ENCODE measurements around the gene THOC2.
"Not testable (repeated sequence)": the region's sequence is repeated elsewhere in the genome, so short reads cannot be mapped to it uniquely, and the experiment has no call there.

Gene THOC2

GRCh38 chrX:123732670-123733363 is at the start of gene THOC2:
Gene THOC2 (minus strand): TSS chrX:123733052. CDS start chrX:123733022, 30 bp downstream.
- peak; percentile 80 for DNase-seq (ENCODE audit: low spot score)

DNA sequence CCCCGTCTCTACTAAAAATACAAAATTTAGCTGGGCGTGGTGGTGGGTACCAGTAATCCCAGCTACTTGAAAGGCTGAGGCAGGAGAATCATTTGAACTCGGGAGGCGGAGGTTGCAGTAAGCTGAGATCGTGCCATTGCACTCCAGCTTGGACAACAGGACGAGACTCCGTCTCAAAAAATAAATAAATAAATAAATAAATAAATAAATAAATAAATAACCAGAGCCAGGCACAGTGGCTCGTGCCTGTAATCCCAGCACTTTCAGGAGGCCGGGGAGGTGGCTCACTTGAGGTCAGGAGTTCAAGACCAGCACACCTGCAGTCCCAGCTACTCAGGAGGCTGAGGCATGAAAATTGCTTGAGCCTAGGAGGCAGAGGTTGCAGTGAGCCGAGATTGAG is 48.9 kb upstream of the THOC2 start:
- not testable (repeated sequence) for DNase-seq (ENCODE audit: low spot score)

DNA sequence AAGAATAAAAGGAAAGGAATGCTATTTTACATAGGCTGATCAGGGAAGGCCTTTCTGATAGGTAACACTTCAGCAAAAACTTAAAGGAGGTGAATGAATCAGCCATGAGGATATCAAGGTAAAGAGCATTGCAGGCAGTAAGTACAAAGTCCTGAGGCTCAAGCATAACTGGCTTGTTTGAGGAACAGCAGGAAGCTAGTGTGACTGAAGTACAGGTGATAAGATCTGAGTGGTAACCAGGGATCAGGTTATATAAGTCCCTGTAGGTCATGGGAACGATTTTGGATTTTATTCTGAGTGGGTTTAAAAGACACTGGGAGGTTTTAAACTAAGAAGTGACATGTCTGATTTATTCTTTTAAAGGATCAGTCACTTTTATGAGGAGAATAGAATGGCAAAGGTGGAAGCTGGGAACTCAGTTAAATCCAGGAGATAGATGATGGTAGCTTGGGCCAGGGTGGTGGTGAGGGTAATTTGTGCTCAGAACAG is 47.1 kb upstream of the THOC2 start:
- DNase-seq (ENCODE audit: low spot score) = peak; percentile 52

- DNase-seq (ENCODE audit: low spot score) = no peak
Observed at GRCh38 chrX:123773258-123773988, 40.6 kb upstream of the THOC2 start.

GRCh38 chrX:123771449-123772064 is 38.7 kb upstream of the THOC2 start:
- no peak for DNase-seq (ENCODE audit: low spot score)

DNA sequence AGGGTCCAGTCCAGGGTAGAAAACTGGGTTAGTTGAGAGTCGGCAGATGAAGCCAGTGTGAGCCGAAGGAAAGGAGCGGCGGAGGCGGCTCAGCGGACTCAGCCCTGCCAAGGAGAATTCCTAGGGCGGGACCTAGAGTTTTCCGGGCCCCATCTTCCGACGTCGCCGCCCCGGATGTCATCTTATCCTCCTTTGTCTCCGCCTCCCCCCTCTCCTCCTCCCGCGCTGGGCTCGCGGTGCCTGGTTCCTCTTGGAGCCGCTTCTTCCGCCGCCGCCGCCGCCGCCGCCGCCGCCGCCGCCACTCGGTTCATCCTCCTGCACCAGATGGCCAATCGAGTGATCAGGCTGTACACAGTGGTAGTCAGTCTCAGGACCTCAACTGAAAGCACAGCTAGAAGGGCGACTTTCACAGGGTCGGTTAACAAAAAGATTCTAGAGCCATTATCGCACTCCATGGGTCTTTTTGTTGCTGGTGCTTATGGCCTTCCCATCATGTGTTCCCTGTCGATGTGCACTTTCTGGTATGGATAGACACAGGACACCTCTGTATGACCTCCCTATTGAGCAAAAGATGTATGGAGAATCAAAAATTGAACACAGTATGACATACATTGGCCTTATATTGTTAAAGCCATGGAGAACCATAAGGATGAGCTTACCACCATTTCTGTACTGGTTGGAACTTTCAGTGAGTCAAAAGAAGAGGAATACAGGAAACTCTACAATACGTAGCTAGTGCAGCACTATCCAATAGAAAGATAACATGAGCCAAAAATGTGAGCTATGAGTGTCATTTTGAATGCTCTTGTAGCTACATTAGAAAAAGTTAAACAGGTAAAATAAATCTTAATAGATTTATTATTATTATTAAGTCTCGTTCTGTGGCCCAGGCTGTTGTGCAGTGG is 32.4 kb upstream of the THOC2 start:
- peak; percentile 68 for DNase-seq (ENCODE audit: low spot score)

GRCh38 chrX:123759849-123760248 is 27.0 kb upstream of the THOC2 start:
- not testable (repeated sequence) for DNase-seq (ENCODE audit: low spot score)

GRCh38 chrX:123757794-123758193 is 24.9 kb upstream of the THOC2 start:
- not testable (repeated sequence) for DNase-seq (ENCODE audit: low spot score)

DNA sequence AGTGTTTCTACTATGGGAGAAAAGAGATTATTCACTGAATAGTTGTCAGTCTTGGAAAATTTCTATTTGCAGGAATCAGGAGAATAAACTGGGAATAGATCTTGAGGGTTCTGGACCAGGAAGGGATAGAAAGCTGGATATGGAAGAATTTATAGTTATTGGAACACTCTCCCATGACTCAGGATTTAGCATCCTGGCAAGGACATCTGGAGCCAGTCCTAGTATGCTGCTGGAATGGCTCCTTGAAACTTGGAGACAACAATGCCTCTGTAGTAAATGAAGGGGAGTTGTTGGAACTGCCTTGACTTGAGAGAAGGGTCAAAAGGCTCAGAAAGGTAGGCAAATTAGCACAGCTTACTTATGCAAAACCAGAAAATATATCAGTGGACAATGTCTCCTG is 23.5 kb upstream of the THOC2 start:
- no peak for DNase-seq (ENCODE audit: low spot score)

DNA sequence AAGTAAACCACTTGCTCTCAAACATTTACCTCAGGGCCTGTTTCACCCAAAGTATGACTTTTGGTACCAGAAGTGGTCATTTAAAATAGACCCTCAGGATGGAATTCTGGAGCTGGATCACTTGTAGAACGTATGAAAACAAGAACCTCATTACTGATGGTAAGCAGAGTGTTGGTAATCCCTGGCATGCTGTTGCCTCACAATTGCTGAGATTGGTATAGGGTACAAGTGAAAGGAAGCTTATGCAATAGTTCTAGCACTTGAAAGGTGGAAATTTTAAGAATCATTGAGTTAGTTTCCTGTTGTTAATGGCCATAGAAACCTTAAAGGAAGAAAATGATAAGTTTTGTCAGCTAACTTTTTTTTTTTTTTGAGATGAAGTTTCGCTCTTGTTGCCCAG is 22.3 kb upstream of the THOC2 start:
- DNase-seq (ENCODE audit: low spot score) = no peak

DNA sequence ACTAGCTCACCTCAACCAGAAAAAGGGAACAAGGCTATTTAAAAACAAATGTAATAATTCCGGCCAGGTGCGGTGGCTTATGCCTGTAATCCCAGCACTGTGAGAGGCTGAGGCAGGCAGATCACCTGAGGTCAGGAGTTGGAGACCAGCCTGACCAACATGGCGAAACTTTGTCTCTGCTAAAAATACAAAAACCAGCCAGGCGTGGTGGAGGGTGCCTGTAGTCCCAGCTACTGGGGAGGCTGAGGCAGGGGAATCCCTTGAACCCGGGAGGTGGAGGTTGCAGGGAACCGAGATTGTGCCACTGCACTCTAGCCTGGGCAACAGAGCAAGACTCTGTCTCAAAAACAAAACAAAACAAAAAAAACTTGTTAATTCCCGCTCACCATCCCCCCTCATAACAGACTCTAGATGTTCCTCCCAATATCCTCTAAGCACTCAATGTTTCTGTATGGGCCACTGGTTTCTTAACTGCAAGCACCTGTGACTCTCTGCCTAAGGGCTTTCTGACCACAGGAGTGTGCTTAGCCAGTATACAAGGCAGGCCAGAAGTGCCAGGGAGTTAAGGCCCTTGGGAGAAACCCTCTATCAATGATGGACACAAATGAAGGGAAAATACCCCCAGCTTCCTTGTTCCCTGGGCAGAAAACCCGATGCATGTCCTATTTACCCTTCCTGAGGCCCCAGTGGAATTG is 21.0 kb upstream of the THOC2 start:
- no peak for DNase-seq (ENCODE audit: low spot score)

- DNase-seq (ENCODE audit: low spot score) = no peak
Observed at GRCh38 chrX:123749643-123750042, 16.8 kb upstream of the THOC2 start.

DNA sequence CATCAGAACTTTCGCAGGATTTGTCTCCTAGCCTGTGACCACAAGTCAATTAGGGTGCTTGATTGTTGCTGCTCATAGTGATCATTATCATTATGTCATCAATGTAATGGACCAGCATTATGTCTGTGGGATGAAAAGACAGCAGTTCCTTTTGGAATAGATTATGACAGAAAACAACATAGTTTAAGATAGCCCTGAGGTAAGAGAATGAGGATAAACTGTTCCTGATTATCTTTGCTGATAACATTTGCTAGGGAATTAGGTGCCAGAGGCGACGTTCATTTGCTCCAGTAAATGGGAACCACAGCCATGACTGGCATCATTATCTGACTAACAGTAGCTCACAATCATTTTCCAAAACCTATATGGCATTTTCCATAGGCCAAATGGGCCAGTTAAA is 12.7 kb upstream of the THOC2 start:
- no peak for DNase-seq (ENCODE audit: low spot score)

GRCh38 chrX:123743312-123743711 is 10.5 kb upstream of the THOC2 start:
- no peak for DNase-seq (ENCODE audit: low spot score)

DNA sequence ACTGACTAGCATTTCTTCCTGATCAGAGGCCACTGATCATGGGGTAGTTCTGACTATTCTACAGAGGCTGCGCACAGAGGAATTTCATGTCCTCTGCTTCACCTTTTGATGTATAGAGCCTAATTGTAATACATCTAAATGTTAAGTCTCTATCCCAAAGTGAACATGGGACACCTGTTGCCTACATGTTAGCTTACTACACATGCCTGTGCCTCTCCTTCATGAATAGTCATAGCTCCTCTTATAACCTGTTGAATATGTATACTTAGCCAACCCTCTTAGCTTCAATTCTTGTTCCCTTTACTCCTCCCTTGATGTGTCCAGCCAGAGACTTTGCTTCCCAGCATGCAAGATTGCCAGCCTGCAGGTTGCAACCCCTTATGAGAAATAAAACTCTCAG is 9.6 kb upstream of the THOC2 start:
- DNase-seq (ENCODE audit: low spot score) = no peak

DNA sequence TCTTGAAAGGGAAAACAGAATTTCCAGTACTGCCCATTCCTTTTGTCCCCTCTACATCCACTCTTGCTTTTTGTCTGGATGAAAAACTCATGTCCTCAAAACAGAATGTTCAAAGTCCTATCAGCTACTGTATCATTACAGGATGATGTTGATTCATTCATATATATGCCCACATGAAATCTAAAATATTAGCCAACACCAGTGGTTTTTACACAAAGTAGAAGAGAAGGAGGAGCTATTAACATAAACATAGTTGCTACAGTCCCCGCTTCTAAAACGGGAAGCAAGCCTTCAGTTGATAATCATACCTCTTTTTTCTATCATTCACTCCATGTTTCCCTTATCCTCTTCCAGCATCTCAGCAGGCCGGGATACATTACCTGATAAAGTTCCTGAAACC is 7.7 kb upstream of the THOC2 start:
- DNase-seq (ENCODE audit: low spot score) = no peak

DNA sequence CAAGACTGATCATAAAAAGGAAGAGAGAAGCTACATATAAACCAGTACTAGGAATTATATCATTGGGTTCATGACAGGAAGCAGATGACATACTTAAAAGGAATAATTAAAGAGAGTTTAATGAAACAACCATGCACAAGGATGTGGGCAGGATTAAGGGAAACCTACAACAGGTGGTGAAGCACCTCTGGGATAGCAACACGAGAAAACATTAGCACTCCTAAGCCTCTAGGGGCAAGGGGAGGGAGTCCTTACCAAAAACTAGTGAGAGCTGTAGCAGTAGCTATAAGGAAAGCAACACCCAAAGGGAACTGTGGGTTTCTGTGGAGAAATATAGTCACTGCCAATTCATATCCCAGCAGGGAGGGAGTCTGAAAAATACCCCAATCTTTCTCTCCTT is 7.2 kb upstream of the THOC2 start:
- no peak for DNase-seq (ENCODE audit: low spot score)

DNA sequence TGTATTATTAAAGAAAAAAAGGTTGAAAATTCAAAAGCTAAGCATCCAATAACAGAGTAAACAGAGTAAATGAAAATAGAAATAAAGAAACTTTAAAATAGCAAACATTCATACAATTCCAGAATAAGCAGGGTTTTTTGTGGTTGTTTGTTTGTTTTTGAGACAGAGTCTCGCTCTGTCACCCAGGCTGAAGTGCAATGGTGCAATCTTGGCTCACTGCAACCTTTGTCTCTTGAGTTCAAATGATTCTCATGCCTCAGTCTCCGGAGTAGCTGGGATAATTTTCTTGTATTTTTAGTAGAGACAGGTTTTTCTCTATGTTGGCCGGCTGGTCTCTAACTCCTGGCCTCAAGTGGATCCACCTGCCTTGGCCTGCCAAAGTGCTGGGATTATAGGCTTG is 6.6 kb upstream of the THOC2 start:
- DNase-seq (ENCODE audit: low spot score) = no peak

GRCh38 chrX:123738378-123738940 is 5.6 kb upstream of the THOC2 start:
- DNase-seq (ENCODE audit: low spot score) = no peak

- no peak for DNase-seq (ENCODE audit: low spot score)
Observed at GRCh38 chrX:123736333-123736921, 3.6 kb upstream of the THOC2 start.

- DNase-seq (ENCODE audit: low spot score) = not testable (repeated sequence)
Observed at GRCh38 chrX:123735137-123735536, 2.3 kb upstream of the THOC2 start.
